Fibroblast of lung (primary cell): ENCODE measurements around the gene POP7. TPM values are rescaled to one million over a fixed set of nuclear protein-coding genes. Genes with fewer than 3 reads are reported as not detected.

Experiments
- DNase-seq, 2 donors: peaks; one replicate each; pipeline versions ENCODE4 v3.0.0 to v3.0.0-alpha.2; 2010; ENCODE audit warnings: low read depth in 2 of 2
- H2AFZ ChIP-seq: 2 replicates; pipeline ENCODE4 v1.5.1; 2012; ENCODE audit warnings: low read length, control low read depth, inconsistent platforms
- H3K27ac ChIP-seq: 2 replicates; pipeline ENCODE4 v1.5.1; 2011; ENCODE audit warnings: low read length, control low read depth; ENCODE audit not compliant: insufficient read depth
- H3K27me3 ChIP-seq: 2 replicates; pipeline ENCODE4 v1.5.1; 2011; ENCODE audit warnings: mild to moderate bottlenecking, low read length; ENCODE audit not compliant: control insufficient read depth, insufficient read depth
- H3K36me3 ChIP-seq: 2 replicates; pipeline ENCODE4 v1.5.1; 2011; ENCODE audit warnings: low read length; ENCODE audit not compliant: control insufficient read depth, insufficient read depth
- H3K4me1 ChIP-seq: 2 replicates; pipeline ENCODE4 v1.5.1; 2011; ENCODE audit warnings: low read length; ENCODE audit not compliant: control insufficient read depth, insufficient read depth; ENCODE audit errors: extremely low read depth
- H3K4me2 ChIP-seq: 2 replicates; pipeline ENCODE4 v1.5.1; 2011; ENCODE audit warnings: low read length, control low read depth; ENCODE audit not compliant: insufficient read depth; ENCODE audit errors: extremely low read depth
- H3K4me3 ChIP-seq, 4 experiments: fragments of 200-600 bp in 1 of 4; sonication (generic) in 1 of 4; replicated peaks in 1 of 4; 2 replicates each; pipeline ENCODE4 v1.5.1; 2011 to 2016; ENCODE audit warnings: low read length in 4 of 4, low read depth in 3 of 4, mild to moderate bottlenecking in 3 of 4, control low read depth in 2 of 4, inconsistent platforms in 1 of 4, mixed read lengths in 1 of 4; ENCODE audit not compliant: insufficient read depth in 1 of 4; ENCODE audit errors: control extremely low read depth in 1 of 4
- H3K79me2 ChIP-seq: 2 replicates; pipeline ENCODE4 v1.5.1; 2012; ENCODE audit warnings: mild to moderate bottlenecking, low read length, inconsistent platforms; ENCODE audit not compliant: control insufficient read depth, insufficient read depth
- H3K9ac ChIP-seq: 2 replicates; pipeline ENCODE4 v1.5.1; 2011; ENCODE audit warnings: mild to moderate bottlenecking, low read length, control low read depth; ENCODE audit not compliant: insufficient read depth
- H3K9me3 ChIP-seq: 2 replicates; pipeline ENCODE4 v1.5.1; 2012; ENCODE audit warnings: low read depth, low read length; ENCODE audit not compliant: control insufficient read depth, insufficient read depth
- H4K20me1 ChIP-seq: 2 replicates; pipeline ENCODE4 v1.5.1; 2011; ENCODE audit warnings: low read length; ENCODE audit not compliant: control insufficient read depth, insufficient read depth; ENCODE audit errors: extremely low read depth
- CTCF ChIP-seq, 2 donors: IDR thresholded peaks in 1 of 2; conservative IDR thresholded peaks in 1 of 2; 1 replicate in 1 of 2; 2 replicates in 1 of 2; pipeline ENCODE4 v1.5.1; 2011 to 2012; ENCODE audit warnings: low read length in 2 of 2, control low read depth in 1 of 2, inconsistent platforms in 1 of 2, low read depth in 1 of 2, mild to moderate bottlenecking in 1 of 2
- EZH2 ChIP-seq: IDR thresholded peaks from 2 replicates; pipeline ENCODE4 v1.5.1; 2012; ENCODE audit warnings: low read length, control low read depth, mild to moderate bottlenecking; ENCODE audit errors: missing control alignments
- polyA plus RNA-seq, 2 donors: library from polyadenylated mRNA; depleted of rRNA in 1 of 2; stranded (reverse) in 1 of 2; unstranded in 1 of 2; fragments of >200 nt; gene quantifications; 2 replicates each; pipeline ENCODE4 v1.2.1, GENCODE V29; 2011 to 2012; ENCODE audit warnings: missing spikeins in 1 of 2
- total RNA-seq: library from RNA; depleted of rRNA; stranded (reverse); fragments of >200 nt; gene quantifications from 2 replicates; pipeline ENCODE4 v1.2.1, GENCODE V29; 2014

The POP7 gene
- total and polyA plus RNA-seq, 2 donors (not counting 1 experiment from before 2014, with no cell fraction given): 19.4 to 31.9 TPM

DNA sequence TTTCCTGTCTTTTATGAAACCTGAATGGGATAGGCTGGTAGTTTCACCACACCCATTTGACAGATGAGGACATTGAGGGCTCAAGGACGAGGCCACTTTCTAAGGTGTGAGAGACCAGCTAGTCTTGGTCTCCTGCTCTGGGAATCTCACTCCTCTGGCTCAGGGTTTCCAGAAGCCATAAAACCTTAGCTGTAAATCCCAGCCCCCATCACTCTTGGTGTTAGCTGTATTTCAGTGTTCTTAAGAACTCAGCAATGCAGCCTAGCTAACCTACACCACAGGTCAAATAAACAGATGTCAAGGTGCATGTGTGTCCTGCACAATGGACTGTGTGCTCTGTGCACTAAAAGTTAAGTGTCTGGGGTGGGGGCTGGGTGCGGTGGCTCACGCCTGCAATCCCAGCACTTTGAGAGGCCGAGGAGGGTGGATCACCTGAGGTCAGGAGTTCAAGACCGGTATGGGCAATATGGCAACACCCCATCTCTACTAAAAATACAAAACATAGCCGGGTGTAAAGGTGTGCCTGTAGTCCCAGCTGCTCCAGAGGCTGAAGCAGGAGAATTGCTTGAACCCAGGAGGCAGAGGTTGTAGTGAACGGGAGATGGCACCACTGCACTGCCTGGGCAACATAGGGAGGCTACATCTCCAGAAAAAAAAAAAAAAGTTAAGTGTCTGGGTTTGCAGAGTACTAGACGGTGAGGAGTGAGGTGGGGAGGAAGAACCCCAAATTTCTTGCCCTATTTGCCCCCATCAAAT lies 13.8 kb downstream of the POP7 start:
- H3K9me3 ChIP-seq: no peaks in the 10 kb centered on the region
- no peaks in the 10 kb centered on the region for H4K20me1 ChIP-seq
- DNase-seq: peak; percentile 42 to 65
- H3K9ac ChIP-seq: no peak overlapping the region
- TF ChIP-seq CTCF (conservative IDR thresholded peaks at IDR 0.05 in 1 of 2, IDR thresholded peaks at IDR 0.05 in 1 of 2; ENCODE audit: low read depth in 1 of 2, low read length in 2 of 2) (peak; percentile 49 to 51), EZH2 (no peak)
- H3K27ac ChIP-seq: no peak overlapping the region
- no peak overlapping the region for H3K4me2 ChIP-seq
- H2AFZ ChIP-seq: no peak overlapping the region
- no peaks in the 10 kb centered on the region for H3K36me3 ChIP-seq
- H3K4me3 ChIP-seq: no peak overlapping the region
- peaks cover 41% of the 10 kb centered on the region for H3K27me3 ChIP-seq
- H3K4me1 ChIP-seq: no peaks in the 10 kb centered on the region
- no peaks in the 10 kb centered on the region for H3K79me2 ChIP-seq

DNA sequence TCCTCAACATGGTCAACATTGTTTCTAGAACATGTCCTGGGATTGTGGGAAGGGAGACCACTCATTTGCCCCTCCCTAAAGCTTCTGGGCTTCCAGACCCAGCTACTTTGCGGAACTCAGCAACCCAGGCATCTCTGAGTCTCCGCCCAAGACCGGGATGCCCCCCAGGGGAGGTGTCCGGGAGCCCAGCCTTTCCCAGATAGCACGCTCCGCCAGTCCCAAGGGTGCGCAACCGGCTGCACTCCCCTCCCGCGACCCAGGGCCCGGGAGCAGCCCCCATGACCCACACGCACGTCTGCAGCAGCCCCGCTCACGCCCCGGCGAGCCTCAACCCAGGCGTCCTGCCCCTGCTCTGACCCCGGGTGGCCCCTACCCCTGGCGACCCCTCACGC lies 14.4 kb downstream of the POP7 start, which contains the start of gene EPO:
Gene EPO, plus strand, starts transcription at position 190 of the 392 bp plus-strand sequence. CDS start 513 bp downstream, outside the sequence.
- H3K4me3 ChIP-seq: peak within 1 kb of the TSS in 1 of 4 experiments; percentile 25
- no peak for DNase-seq

More for the DNA sequence above, 14.4 kb downstream of the POP7 start, which contains the start of gene EPO:
- Histone ChIP-seq H3K9me3 (no peaks in the 10 kb centered on the region), H4K20me1 (no peaks in the 10 kb centered on the region), H3K4me2 (peak within 1 kb of the TSS; percentile 25), H3K27me3 (peaks cover 41% of the 10 kb centered on the region), H2AFZ (no peak within 1 kb of the TSS), H3K27ac (no peak within 1 kb of the TSS), H3K79me2 (no peaks in the 10 kb centered on the region), H3K9ac (no peak within 1 kb of the TSS), H3K4me1 (no peaks in the 10 kb centered on the region), H3K36me3 (no peaks in the 10 kb centered on the region)
- TF ChIP-seq CTCF (conservative IDR thresholded peaks at IDR 0.05 in 1 of 2, IDR thresholded peaks at IDR 0.05 in 1 of 2; ENCODE audit: low read depth in 1 of 2, low read length in 2 of 2): no peak
- peak; percentile 64 for TF ChIP-seq EZH2
